Chondrocyte (in vitro differentiated cells): ENCODE results near the gene EML4. TPM values are rescaled to one million over a fixed set of nuclear protein-coding genes. Genes with fewer than 3 reads are reported as not detected.

Source experiments
- DNase-seq: peaks from one replicate; pipeline ENCODE4 v3.0.0; 2021; ENCODE audit warnings: mixed read lengths, low spot score
- H3K27ac Mint-ChIP-seq: one replicate; pipeline ENCODE4 v1.8.0; 2021; ENCODE audit warnings: mild to moderate bottlenecking, moderate library complexity, mixed read lengths; ENCODE audit not compliant: unreplicated experiment
- H3K27me3 Mint-ChIP-seq: 2 replicates; pipeline ENCODE4 v1.8.0; 2021; ENCODE audit warnings: low read depth, mixed read lengths
- H3K36me3 Mint-ChIP-seq: 2 replicates; pipeline ENCODE4 v1.8.0; 2021; ENCODE audit warnings: low read depth, mixed read lengths
- H3K4me1 Mint-ChIP-seq: 2 replicates; pipeline ENCODE4 v1.8.0; 2021; ENCODE audit warnings: low read depth, mild to moderate bottlenecking, mixed read lengths
- H3K4me3 Mint-ChIP-seq: one replicate; pipeline ENCODE4 v1.8.0; 2021; ENCODE audit warnings: mild to moderate bottlenecking, moderate library complexity, mixed read lengths; ENCODE audit not compliant: unreplicated experiment
- H3K9me3 Mint-ChIP-seq: 2 replicates; pipeline ENCODE4 v1.8.0; 2021; ENCODE audit warnings: low read depth, mixed read lengths
- CTCF ChIP-seq: fragments of 200-600 bp; sonication (generic); IDR thresholded peaks from 2 replicates; pipeline ENCODE4 v1.5.0; 2021; ENCODE audit warnings: antibody characterized with exemption, mild to moderate bottlenecking, moderate library complexity
- total RNA-seq: library from RNA; stranded (reverse); gene quantifications from 3 replicates; pipeline ENCODE4 v1.2.1, GENCODE V29; 2021

The EML4 gene
- total RNA-seq, 1 donor from 2014 or later: 50.0 TPM

DNA sequence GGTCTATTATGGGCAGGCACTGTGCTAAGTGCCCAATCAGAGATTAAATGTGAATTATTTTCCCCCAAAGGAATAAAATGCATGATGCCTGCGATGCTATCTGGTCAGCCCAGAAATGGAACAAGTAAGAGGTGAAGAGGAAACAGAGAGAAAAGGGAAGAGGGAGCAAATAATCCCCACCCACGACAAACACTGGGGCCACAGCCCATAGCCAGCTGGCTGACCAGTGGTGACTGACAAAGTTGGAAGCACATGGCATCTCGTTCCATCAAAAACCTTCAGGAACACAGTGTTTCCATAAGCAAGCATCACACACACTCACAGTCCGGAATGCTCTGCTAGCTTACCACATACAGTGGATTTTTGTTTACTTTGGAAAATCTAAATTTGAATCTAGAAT lies 213.0 kb downstream of the EML4 start:
- H3K4me3 Mint-ChIP-seq: no peak overlapping the region
- peaks cover 8% of the 10 kb centered on the region for H3K27me3 Mint-ChIP-seq
- no peak for DNase-seq
- TF ChIP-seq CTCF: no peak
- H3K4me1 Mint-ChIP-seq: no peaks in the 10 kb centered on the region
- H3K27ac Mint-ChIP-seq: no peak overlapping the region
- no peaks in the 10 kb centered on the region for H3K9me3 Mint-ChIP-seq
- no peaks in the 10 kb centered on the region for H3K36me3 Mint-ChIP-seq

Other genes with a start within 250 kb of the EML4 start
- 83.1 to 164 TPM (median 155 TPM) in 3 replicates for gene PKDCC, start 121.3 kb upstream of the EML4 start, total RNA-seq
- gene COX7A2L, start 191.9 kb downstream of the EML4 start, total RNA-seq: 79.5 to 105 TPM (median 102 TPM) in 3 replicates